HCT116 (cell line): Measurements from ENCODE around the gene METRN. TPM values are rescaled to one million over a fixed set of nuclear protein-coding genes. Genes with fewer than 3 reads are reported as not detected.

Source experiments
- ATAC-seq: fragments of 200-7000 bp; cut with Tn5 transposase; 2 replicates; pipeline ENCODE4 v1.9.1; 2020; ENCODE audit warnings: mild to moderate bottlenecking, moderate library complexity
- BruUV-seq: library from RNA; stranded (reverse); fragments of 400-500 nt; replicated peaks from 2 replicates; lab custom pipeline; 2021; lab: Mats Ljungman, UMichigan
- CTCF ChIA-PET: fragments of 300-600 bp; sonication (Branson Sonifier 250); formaldehyde crosslinking; loops from one replicate; lab custom pipeline; 2021; ENCODE audit warnings: antibody characterized with exemption; lab: Charles Lee
- POLR2A ChIA-PET: fragments of 300-600, 350-600 bp; sonication (Branson Sonifier 250); formaldehyde crosslinking; loops from one replicate; lab custom pipeline; 2021; ENCODE audit warnings: antibody characterized with exemption; lab: Charles Lee
- RAD21 ChIA-PET, 2 experiments: fragments of 300-600 bp; sonication (Branson Sonifier 250); formaldehyde crosslinking; loops; one replicate each; lab custom pipeline; 2023; ENCODE audit warnings: low total read pairs in 2 of 2; ENCODE audit not compliant: uncharacterized antibody in 2 of 2, unreplicated experiment in 2 of 2, low non-redundant PET in 1 of 2; lab: Charles Lee
- DNase-seq: peaks from one replicate; pipeline ENCODE4 v3.0.0-alpha.2; 2010; ENCODE audit warnings: low read depth, low spot score
- H2AFZ ChIP-seq: fragments of 200-600 bp; shearing (Covaris generic), sonication (generic); 2 replicates; pipeline ENCODE4 v1.6.1; 2017; ENCODE audit warnings: low read depth, mixed run types, mixed read lengths, antibody characterized with exemption, low read length; ENCODE audit not compliant: poor library complexity, severe bottlenecking
- H3K27ac ChIP-seq: 2 replicates; pipeline ENCODE4 v1.5.1; 2012; ENCODE audit warnings: low read depth, low read length
- H3K27me3 ChIP-seq: fragments of 200-600 bp; sonication (generic); 2 replicates; pipeline ENCODE4 v1.6.1; 2016; ENCODE audit warnings: mixed run types, low read length, mixed read lengths; ENCODE audit not compliant: insufficient read depth
- H3K36me3 ChIP-seq, 2 experiments: fragments of 200-500 bp in 1 of 2; fragments of 200-600 bp in 1 of 2; sonication (Bioruptor generic) in 1 of 2; sonication (generic) in 1 of 2; 2 replicates each; pipeline versions ENCODE4 v1.5.1 to v1.6.1; 2014 to 2016; ENCODE audit warnings: low read length in 2 of 2, inconsistent platforms in 1 of 2, mixed read lengths in 1 of 2, mixed run types in 1 of 2; ENCODE audit not compliant: insufficient read depth in 2 of 2, control insufficient read depth in 1 of 2
- H3K4me1 ChIP-seq, 2 experiments: fragments of 200-600 bp in 1 of 2; sonication (generic) in 1 of 2; 2 replicates each; pipeline versions ENCODE4 v1.5.1 to v1.6.1; 2012 to 2017; ENCODE audit warnings: low read length in 2 of 2, inconsistent platforms in 1 of 2, mild to moderate bottlenecking in 1 of 2, mixed read lengths in 1 of 2, mixed run types in 1 of 2, moderate library complexity in 1 of 2; ENCODE audit not compliant: insufficient read depth in 2 of 2, control insufficient read depth in 1 of 2
- H3K4me2 ChIP-seq: fragments of 200-600 bp; sonication (generic); 2 replicates; pipeline ENCODE4 v1.6.1; 2017; ENCODE audit warnings: mixed run types, low read length, mixed read lengths
- H3K4me3 ChIP-seq, 2 experiments: fragments of 200-600 bp in 1 of 2; sonication (generic) in 1 of 2; replicated peaks in 1 of 2; 2 replicates each; pipeline ENCODE4 v1.5.1; 2011 to 2016; ENCODE audit warnings: low read length in 2 of 2, control low read depth in 1 of 2, low read depth in 1 of 2, mild to moderate bottlenecking in 1 of 2, mixed read lengths in 1 of 2, mixed run types in 1 of 2
- H3K79me2 ChIP-seq: fragments of 200-600 bp; sonication (generic); 2 replicates; pipeline ENCODE4 v1.6.1; 2017; ENCODE audit warnings: mild to moderate bottlenecking, mixed run types, low read length, moderate library complexity, mixed read lengths; ENCODE audit not compliant: insufficient read depth
- H3K9ac ChIP-seq: fragments of 200-600 bp; sonication (generic); 2 replicates; pipeline ENCODE4 v1.6.1; 2016; ENCODE audit warnings: low read length, mixed read lengths
- H3K9me2 ChIP-seq: fragments of 200-600 bp; sonication (generic), shearing (Covaris generic); 2 replicates; pipeline ENCODE4 v1.6.1; 2017; ENCODE audit warnings: mixed run types, mild to moderate bottlenecking, moderate library complexity; ENCODE audit not compliant: insufficient read depth
- H3K9me3 ChIP-seq, 2 experiments: fragments of 200-500 bp in 1 of 2; fragments of 200-600 bp in 1 of 2; sonication (Bioruptor generic) in 1 of 2; sonication (generic) in 1 of 2; 2 replicates each; pipeline ENCODE4 v1.6.1; 2014 to 2017; ENCODE audit warnings: low read length in 2 of 2, mixed read lengths in 2 of 2, inconsistent platforms in 1 of 2, low read depth in 1 of 2, mild to moderate bottlenecking in 1 of 2, mixed run types in 1 of 2, moderate library complexity in 1 of 2; ENCODE audit not compliant: control insufficient read depth in 1 of 2, insufficient read depth in 1 of 2
- H4K20me1 ChIP-seq: fragments of 200-600 bp; sonication (generic), shearing (Covaris generic); 2 replicates; pipeline ENCODE4 v1.6.1; 2017; ENCODE audit warnings: mixed run types, mild to moderate bottlenecking, moderate library complexity; ENCODE audit not compliant: insufficient read depth
- CEBPB ChIP-seq: IDR thresholded peaks from 2 replicates; pipeline ENCODE4 v1.6.1; 2012; ENCODE audit warnings: low read depth
- EZH2 ChIP-seq: fragments of 200-600 bp; sonication (generic); IDR thresholded peaks from 2 replicates; pipeline ENCODE4 v1.6.1; 2017; ENCODE audit warnings: antibody characterized with exemption, mixed run types
- EZH2phosphoT487 ChIP-seq: fragments of 200-600 bp; IDR thresholded peaks from 2 replicates; pipeline ENCODE4 v1.6.1; 2018; ENCODE audit warnings: antibody characterized with exemption, borderline replicate concordance
- FOSL1 ChIP-seq: IDR thresholded peaks from 2 replicates; pipeline ENCODE4 v1.6.1; 2012; ENCODE audit warnings: low read depth
- JUND ChIP-seq: IDR thresholded peaks from 2 replicates; pipeline ENCODE4 v1.6.1; 2012
- MAX ChIP-seq: IDR thresholded peaks from 2 replicates; pipeline ENCODE4 v1.6.1; 2012
- RAD21 ChIP-seq: IDR thresholded peaks from 2 replicates; pipeline ENCODE4 v1.6.1; 2012; ENCODE audit warnings: low read depth, mild to moderate bottlenecking
- REST ChIP-seq: IDR thresholded peaks from 2 replicates; pipeline ENCODE4 v1.6.1; 2012; ENCODE audit warnings: low read depth
- SIN3A ChIP-seq: IDR thresholded peaks from 2 replicates; pipeline ENCODE4 v1.6.1; 2012; ENCODE audit warnings: low read depth
- SRF ChIP-seq: IDR thresholded peaks from 2 replicates; pipeline ENCODE4 v1.6.1; 2012; ENCODE audit warnings: low read depth
- TCF7L2 ChIP-seq: IDR thresholded peaks from 2 replicates; pipeline ENCODE4 v1.7.0; 2011; ENCODE audit warnings: borderline replicate concordance, inconsistent platforms; ENCODE audit not compliant: insufficient read depth, insufficient read length; ENCODE audit errors: extremely low read depth
- YY1 ChIP-seq: IDR thresholded peaks from 2 replicates; pipeline ENCODE4 v1.6.1; 2011; ENCODE audit warnings: low read length, low read depth, moderate library complexity, mild to moderate bottlenecking; ENCODE audit not compliant: insufficient replicate concordance; ENCODE audit errors: extremely low read depth
- ZBTB33 ChIP-seq: IDR thresholded peaks from 2 replicates; pipeline ENCODE4 v1.6.1; 2011; ENCODE audit warnings: mild to moderate bottlenecking, low read length, moderate library complexity; ENCODE audit not compliant: insufficient replicate concordance; ENCODE audit errors: extremely low read depth
- ZFX ChIP-seq: fragments of 450-650 bp; IDR thresholded peaks from 2 replicates; pipeline ENCODE4 v1.6.1; 2017
- ZNF274 ChIP-seq: fragments of 200-500 bp; sonication (Bioruptor generic); IDR thresholded peaks from 2 replicates; pipeline ENCODE4 v1.6.1; 2014; ENCODE audit warnings: mild to moderate bottlenecking, low read depth, low read length, inconsistent platforms
- intact Hi-C: fragments of 100-400 bp; cut with micrococcal nuclease; formaldehyde crosslinking; loops from 2 replicates; pipeline ENCODE4 v1.10.0; 2022
- total RNA-seq: library from RNA; stranded (reverse); gene quantifications from one replicate; pipeline ENCODE4 v1.2.1, GENCODE V29; 2021; ENCODE audit not compliant: unreplicated experiment

The METRN gene
- total RNA-seq, 1 experiment from 2014 or later, result 193 TPM

- TF ChIP-seq ZBTB33 (no peak), JUND (no peak), ZFX (no peak), CEBPB (no peak), SRF (no peak), TCF7L2 (no peak), SIN3A (no peak)
- TF ChIP-seq, all 23 proteins: peak for 0
These were observed 43.4 kb upstream of the METRN start (continued) for GRCh38 chr16:671353-672131.

GRCh38 chr16:672371-672770 lies 42.5 kb upstream of the METRN start:
- Histone ChIP-seq H3K79me2 (peaks cover 26% of the 10 kb centered on the region), H3K9me3 (no peaks in the 10 kb centered on the region), H3K4me1 (peaks cover 0 to 9% of the 10 kb centered on the region in 2 experiments; a peak in 1 of 4 replicates), H4K20me1 (no peaks in the 10 kb centered on the region), H3K36me3 (peaks cover 0 to 4% of the 10 kb centered on the region in 2 experiments; a peak in 1 of 4 replicates), H3K9ac (no peak overlapping the region), H3K27ac (no peak overlapping the region), H3K4me3 (no peak overlapping the region), H3K27me3 (no peaks in the 10 kb centered on the region), H3K4me2 (no peak overlapping the region), H2AFZ (no peak overlapping the region), H3K9me2 (no peaks in the 10 kb centered on the region)
- DNase-seq, result no peak
- no peak for TF ChIP-seq YY1
- no peak for TF ChIP-seq EZH2phosphoT487
- no peak for TF ChIP-seq FOSL1
- TF ChIP-seq MAX, result no peak
- TF ChIP-seq EZH2, result no peak
- no peak for TF ChIP-seq RAD21
- TF ChIP-seq REST, result no peak
- no peak for TF ChIP-seq ZNF274
- BruUV-seq, result no TSS peak
- ATAC-seq, result no peak
- POLR2A ChIA-PET, result no interaction called here
- CTCF ChIA-PET, result no interaction called here
- intact Hi-C loops, result no loop called here
- RAD21 ChIA-PET, result no interaction called here
